Fibroblast of peridontal ligament (primary cell): ENCODE results near the gene ZNF648.
A peak's percentile ranks its signal among the peaks of the same experiment; 100 is the strongest.
"Not testable (repeated sequence)": the region's sequence is repeated elsewhere in the genome, so short reads cannot be mapped to it uniquely, and the experiment has no call there.

Experiments used
- DNase-seq: peaks from one replicate; pipeline ENCODE4 v3.0.0-alpha.2; 2010; ENCODE audit errors: extremely low read depth

The ZNF648 gene

GRCh38 chr1:182069028-182069466, 7.5 kb upstream of the ZNF648 start:
- peak; percentile 2 for DNase-seq

- DNase-seq = no peak
Observed at GRCh38 chr1:182066934-182067333, 5.4 kb upstream of the ZNF648 start.

GRCh38 chr1:182065126-182065845, 3.8 kb upstream of the ZNF648 start:
- no peak for DNase-seq

- DNase-seq = no peak
Observed at GRCh38 chr1:182064611-182065010, 3.1 kb upstream of the ZNF648 start.

- DNase-seq = no peak
Observed at GRCh38 chr1:182062223-182062622, 711 bp upstream of the ZNF648 start.

GRCh38 chr1:182060877-182061276, 635 bp downstream of the ZNF648 start:
- no peak for DNase-seq

GRCh38 chr1:182059936-182060335, 1.6 kb downstream of the ZNF648 start:
- DNase-seq = no peak

- DNase-seq = no peak
Observed at GRCh38 chr1:182056601-182057366, 4.7 kb downstream of the ZNF648 start.

GRCh38 chr1:182054698-182055326, 6.7 kb downstream of the ZNF648 start:
- DNase-seq = peak; percentile 3

GRCh38 chr1:182052355-182052754, 9.2 kb downstream of the ZNF648 start:
- no peak for DNase-seq

GRCh38 chr1:182051938-182052337, 9.6 kb downstream of the ZNF648 start:
- DNase-seq = peak; percentile 1

- no peak for DNase-seq
Observed at GRCh38 chr1:182050481-182051448, 10.7 kb downstream of the ZNF648 start.

GRCh38 chr1:182048562-182048961, 12.9 kb downstream of the ZNF648 start:
- no peak for DNase-seq

- no peak for DNase-seq
Observed at GRCh38 chr1:182046763-182047162, 14.7 kb downstream of the ZNF648 start.

GRCh38 chr1:182045481-182045880, 16.0 kb downstream of the ZNF648 start:
- not testable (repeated sequence) for DNase-seq

- DNase-seq = peak; percentile 8
Observed at GRCh38 chr1:182041615-182042014, 19.9 kb downstream of the ZNF648 start.

GRCh38 chr1:182038220-182038619, 23.3 kb downstream of the ZNF648 start:
- DNase-seq = no peak

- no peak for DNase-seq
Observed at GRCh38 chr1:182035097-182035770, 26.3 kb downstream of the ZNF648 start.

GRCh38 chr1:182032251-182032650, 29.3 kb downstream of the ZNF648 start:
- no peak for DNase-seq

GRCh38 chr1:182029379-182030331, 31.9 kb downstream of the ZNF648 start:
- DNase-seq = peak; percentile 78
